ENCODE data around the gene PRDM16.

PRDM16 gene

DNA sequence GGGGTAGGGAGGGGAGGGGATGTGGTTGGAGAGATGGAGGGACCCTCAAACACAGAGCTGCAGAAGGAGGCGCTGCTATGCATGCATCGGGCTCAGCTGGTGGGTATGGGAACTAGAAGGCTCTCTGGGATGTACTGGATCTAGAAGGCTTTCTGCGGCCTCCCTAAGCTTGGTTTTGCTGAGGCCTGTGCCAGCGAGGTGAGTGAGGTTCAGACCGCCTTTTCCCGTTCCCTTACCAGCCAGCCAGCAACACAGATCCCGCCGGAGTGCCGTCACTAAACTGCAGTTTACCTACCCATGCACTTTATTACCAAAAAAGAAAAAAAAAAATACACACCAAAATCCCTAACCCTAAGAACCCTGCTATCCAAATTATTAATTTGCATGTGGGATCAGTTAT is 180.2 kb downstream of the PRDM16 start:
- TF ChIP-seq EZH2 (optimal IDR thresholded peaks at IDR 0.05; ENCODE audit: low read depth, low read length) (no peak), EZH2phosphoT487 (IDR thresholded peaks at IDR 0.05; ENCODE audit: low read length) (no peak)
- TF ChIP-seq, protein P1, sequence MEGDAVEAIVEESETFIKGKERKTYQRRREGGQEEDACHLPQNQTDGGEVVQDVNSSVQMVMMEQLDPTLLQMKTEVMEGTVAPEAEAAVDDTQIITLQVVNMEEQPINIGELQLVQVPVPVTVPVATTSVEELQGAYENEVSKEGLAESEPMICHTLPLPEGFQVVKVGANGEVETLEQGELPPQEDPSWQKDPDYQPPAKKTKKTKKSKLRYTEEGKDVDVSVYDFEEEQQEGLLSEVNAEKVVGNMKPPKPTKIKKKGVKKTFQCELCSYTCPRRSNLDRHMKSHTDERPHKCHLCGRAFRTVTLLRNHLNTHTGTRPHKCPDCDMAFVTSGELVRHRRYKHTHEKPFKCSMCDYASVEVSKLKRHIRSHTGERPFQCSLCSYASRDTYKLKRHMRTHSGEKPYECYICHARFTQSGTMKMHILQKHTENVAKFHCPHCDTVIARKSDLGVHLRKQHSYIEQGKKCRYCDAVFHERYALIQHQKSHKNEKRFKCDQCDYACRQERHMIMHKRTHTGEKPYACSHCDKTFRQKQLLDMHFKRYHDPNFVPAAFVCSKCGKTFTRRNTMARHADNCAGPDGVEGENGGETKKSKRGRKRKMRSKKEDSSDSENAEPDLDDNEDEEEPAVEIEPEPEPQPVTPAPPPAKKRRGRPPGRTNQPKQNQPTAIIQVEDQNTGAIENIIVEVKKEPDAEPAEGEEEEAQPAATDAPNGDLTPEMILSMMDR (IDR thresholded peaks at IDR 0.05; ENCODE audit: low read length), result no peak
- Histone ChIP-seq H3K36me3 (replicated peaks; ENCODE audit: insufficient read depth, low read length) (no peaks in the 10 kb centered on the region), H3K4me2 (ENCODE audit: low read depth, low read length) (no peak overlapping the region), H3K79me2 (ENCODE audit: low read length) (no peaks in the 10 kb centered on the region), H3K4me3 (ENCODE audit: low read length) (no peak overlapping the region), H3K27ac (ENCODE audit: low read length) (no peak overlapping the region), H4K20me1 (ENCODE audit: insufficient read depth, low read length) (no peaks in the 10 kb centered on the region), H3K4me1 (ENCODE audit: low read length) (no peaks in the 10 kb centered on the region), H2AFZ (ENCODE audit: low read length) (no peak overlapping the region), H3K27me3 (replicated peaks; ENCODE audit: insufficient read depth, low read length) (peaks cover 86% of the 10 kb centered on the region), H3K9me3 (replicated peaks; ENCODE audit: insufficient read depth, low read length) (no peaks in the 10 kb centered on the region), H3K9me2 (replicated peaks; ENCODE audit: insufficient read depth, low read length) (no peaks in the 10 kb centered on the region), H3F3A (ENCODE audit: insufficient read depth, low read length) (no peaks in the 10 kb centered on the region), H3K9ac (ENCODE audit: low read length) (no peak overlapping the region)
- DNase-seq, result no peak

DNA sequence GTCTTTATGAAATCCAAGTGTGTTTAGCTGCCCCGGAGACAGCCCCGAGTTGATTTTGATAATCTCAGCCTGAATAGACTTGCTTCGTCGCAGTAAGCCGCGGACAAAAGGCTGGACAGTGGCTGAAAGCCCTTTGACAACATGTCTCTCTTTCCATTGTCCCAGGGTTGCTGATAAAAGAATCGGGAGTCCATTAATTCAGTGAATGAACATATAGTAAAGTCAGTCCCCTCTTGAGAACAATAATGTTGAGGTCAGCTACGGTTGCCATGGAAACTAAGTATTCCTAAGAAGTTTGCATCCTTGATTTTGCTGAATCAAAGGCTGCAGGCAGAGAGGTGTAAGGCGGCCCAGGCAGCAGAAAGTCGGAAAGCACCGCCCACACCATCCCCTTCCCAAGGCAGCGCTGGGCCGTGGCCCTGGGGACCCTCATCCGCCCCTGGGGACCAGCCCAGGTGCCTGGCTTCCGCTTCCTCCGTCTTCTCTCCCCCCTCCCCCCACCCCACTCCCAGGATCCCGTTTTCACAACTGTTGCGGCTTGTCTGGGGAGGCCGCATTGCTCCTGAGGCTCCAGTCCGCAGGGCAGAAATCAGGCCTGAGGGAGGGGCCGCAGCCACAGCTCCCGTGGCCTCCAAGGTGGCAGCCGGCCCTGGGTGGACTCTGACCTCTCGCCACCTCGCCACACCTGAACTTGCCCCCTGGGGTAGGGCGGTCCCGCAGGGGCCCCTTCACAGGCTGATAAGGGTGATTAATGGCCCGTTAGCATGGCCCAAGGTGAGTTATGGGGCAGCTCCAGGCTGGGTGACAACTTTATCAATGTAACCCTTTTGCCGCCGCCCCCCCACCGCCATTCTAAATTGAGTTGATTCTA is 180.9 kb downstream of the PRDM16 start:
- H3K27ac ChIP-seq (ENCODE audit: low read length), result no peak overlapping the region
- no peaks in the 10 kb centered on the region for H3K9me2 ChIP-seq (replicated peaks; ENCODE audit: insufficient read depth, low read length)
- no peaks in the 10 kb centered on the region for H3F3A ChIP-seq (ENCODE audit: insufficient read depth, low read length)
- no peak overlapping the region for H3K4me3 ChIP-seq (ENCODE audit: low read length)
- H3K79me2 ChIP-seq (ENCODE audit: low read length), result no peaks in the 10 kb centered on the region
- no peak overlapping the region for H2AFZ ChIP-seq (ENCODE audit: low read length)
- no peak overlapping the region for H3K9ac ChIP-seq (ENCODE audit: low read length)
- no peak for DNase-seq
- no peaks in the 10 kb centered on the region for H3K9me3 ChIP-seq (replicated peaks; ENCODE audit: insufficient read depth, low read length)
- no peaks in the 10 kb centered on the region for H3K4me1 ChIP-seq (ENCODE audit: low read length)
- TF ChIP-seq EZH2 (optimal IDR thresholded peaks at IDR 0.05; ENCODE audit: low read depth, low read length), result no peak
- TF ChIP-seq EZH2phosphoT487 (IDR thresholded peaks at IDR 0.05; ENCODE audit: low read length), result no peak
- TF ChIP-seq, protein P1 (IDR thresholded peaks at IDR 0.05; ENCODE audit: low read length), result no peak
- H3K4me2 ChIP-seq (ENCODE audit: low read depth, low read length), result no peak overlapping the region
- no peaks in the 10 kb centered on the region for H3K36me3 ChIP-seq (replicated peaks; ENCODE audit: insufficient read depth, low read length)
- H3K27me3 ChIP-seq (replicated peaks; ENCODE audit: insufficient read depth, low read length), result peaks cover 80% of the 10 kb centered on the region
- no peaks in the 10 kb centered on the region for H4K20me1 ChIP-seq (ENCODE audit: insufficient read depth, low read length)

DNA sequence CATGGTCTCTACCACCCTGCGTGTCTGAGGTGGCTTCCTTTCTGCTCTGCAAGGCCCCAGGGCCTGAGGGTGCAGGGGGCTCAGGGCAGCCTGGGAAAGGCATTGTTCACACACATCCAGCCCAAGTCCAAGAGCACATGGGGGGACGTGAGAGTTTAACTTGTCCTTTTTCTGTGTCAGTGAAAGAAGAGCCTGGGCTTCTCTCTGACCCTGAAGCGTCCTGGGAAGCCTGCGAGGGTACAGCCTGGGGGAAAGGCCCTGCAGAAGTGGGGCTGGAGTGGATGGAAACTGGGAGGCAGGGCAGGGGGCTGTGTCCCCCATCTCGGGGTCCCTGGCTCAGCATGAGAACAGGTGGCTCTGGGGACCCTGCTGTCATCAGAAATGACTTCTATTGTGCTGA is 181.6 kb downstream of the PRDM16 start:
- H3K79me2 ChIP-seq (ENCODE audit: low read length), result no peaks in the 10 kb centered on the region
- no peak for DNase-seq
- H3K27ac ChIP-seq (ENCODE audit: low read length), result no peak overlapping the region

More for the DNA sequence above, 181.6 kb downstream of the PRDM16 start:
- peaks cover 78% of the 10 kb centered on the region for H3K27me3 ChIP-seq (replicated peaks; ENCODE audit: insufficient read depth, low read length)
- H3K4me1 ChIP-seq (ENCODE audit: low read length), result no peaks in the 10 kb centered on the region
- no peaks in the 10 kb centered on the region for H3K9me3 ChIP-seq (replicated peaks; ENCODE audit: insufficient read depth, low read length)
- no peaks in the 10 kb centered on the region for H3K9me2 ChIP-seq (replicated peaks; ENCODE audit: insufficient read depth, low read length)
- no peak overlapping the region for H3K4me2 ChIP-seq (ENCODE audit: low read depth, low read length)
- H4K20me1 ChIP-seq (ENCODE audit: insufficient read depth, low read length), result no peaks in the 10 kb centered on the region
- TF ChIP-seq EZH2phosphoT487 (IDR thresholded peaks at IDR 0.05; ENCODE audit: low read length), result no peak
- TF ChIP-seq, protein P1 (IDR thresholded peaks at IDR 0.05; ENCODE audit: low read length), result no peak
- no peak for TF ChIP-seq EZH2 (optimal IDR thresholded peaks at IDR 0.05; ENCODE audit: low read depth, low read length)
- no peaks in the 10 kb centered on the region for H3K36me3 ChIP-seq (replicated peaks; ENCODE audit: insufficient read depth, low read length)
- no peak overlapping the region for H3K9ac ChIP-seq (ENCODE audit: low read length)
- no peak overlapping the region for H2AFZ ChIP-seq (ENCODE audit: low read length)
- no peaks in the 10 kb centered on the region for H3F3A ChIP-seq (ENCODE audit: insufficient read depth, low read length)
- no peak overlapping the region for H3K4me3 ChIP-seq (ENCODE audit: low read length)
